GM12878 (cell line): ENCODE results near the gene VEGFB. TPM values are rescaled to one million over a fixed set of nuclear protein-coding genes. Genes with fewer than 3 reads are reported as not detected.

Experiments
- CBX3 ChIP-seq: fragments of 200-600 bp; sonication (generic); IDR thresholded peaks from 2 replicates; pipeline ENCODE4 v1.6.1; 2016; ENCODE audit warnings: low read depth, borderline replicate concordance
- HCFC1 ChIP-seq: fragments of 150-350 bp; IDR thresholded peaks from 2 replicates; pipeline ENCODE4 v1.6.1; 2014; ENCODE audit warnings: low read length
- JUND ChIP-seq: IDR thresholded peaks from 2 replicates; pipeline ENCODE4 v1.6.1; 2012; ENCODE audit warnings: low read depth, mild to moderate bottlenecking, low read length, improper control_type of control experiment, moderate library complexity
- POLR2AphosphoS2 ChIP-seq: IDR thresholded peaks from 2 replicates; pipeline ENCODE4 v1.6.1; 2011; ENCODE audit warnings: low read depth, mild to moderate bottlenecking, low read length, improper control_type of control experiment, moderate library complexity
- RAD21 ChIP-seq: IDR thresholded peaks from 2 replicates; pipeline ENCODE4 v1.6.1; 2011; ENCODE audit warnings: mild to moderate bottlenecking, low read depth, low read length, moderate library complexity; ENCODE audit not compliant: insufficient read depth
- RUNX3 ChIP-seq: IDR thresholded peaks from 2 replicates; pipeline ENCODE4 v1.6.1; 2012; ENCODE audit warnings: low read length, inconsistent platforms
- YBX1 ChIP-seq: fragments of 450-650 bp; IDR thresholded peaks from 2 replicates; pipeline ENCODE4 v1.6.1; 2016; ENCODE audit warnings: antibody characterized with exemption
- YY1 ChIP-seq: IDR thresholded peaks from 2 replicates; pipeline ENCODE4 v1.6.1; 2011; ENCODE audit warnings: low read depth, mild to moderate bottlenecking, low read length
- ZNF24 ChIP-seq: fragments of 450-650 bp; IDR thresholded peaks from 2 replicates; pipeline ENCODE4 v1.6.1; 2017; ENCODE audit warnings: antibody characterized with exemption, mild to moderate bottlenecking
- polyA plus RNA-seq, 11 experiments: library from polyadenylated mRNA; depleted of rRNA in 4 of 11; unstranded in 6 of 11; stranded (reverse) in 5 of 11; fragments of >200 nt; fragmentation: Nextera tagmentation in 4 of 11; fragmentation: Illumina TruSeq in 1 of 11; extraction: Ambion mirVana in 4 of 11; extraction: Trizol in 1 of 11; gene quantifications; 1 replicate in 1 of 11; 2 replicates in 10 of 11; pipeline versions ENCODE4 v1.2.1 to v1.2.3, GENCODE V29; 2011 to 2016; ENCODE audit warnings: inconsistent platforms in 2 of 11, missing spikeins in 2 of 11, low read depth in 1 of 11
- total RNA-seq, 4 experiments: library from RNA; depleted of rRNA in 3 of 4; stranded (reverse); fragments of >200 nt in 3 of 4; fragmentation: Illumina TruSeq in 1 of 4; extraction: Trizol in 1 of 4; gene quantifications; 2 replicates each; pipeline versions ENCODE4 v1.2.1 to v1.2.3, GENCODE V29; 2013 to 2021
- TF ChIP-seq, protein P1 (sequence below): fragments of 450-650 bp; conservative IDR thresholded peaks from 2 replicates; pipeline ENCODE4 v1.6.1; 2017; ENCODE audit warnings: mild to moderate bottlenecking, moderate library complexity
- TF ChIP-seq, protein P2 (sequence below): fragments of 450-650 bp; IDR thresholded peaks from 2 replicates; pipeline ENCODE4 v1.6.1; 2016; ENCODE audit warnings: mild to moderate bottlenecking, moderate library complexity, borderline replicate concordance
- TF ChIP-seq, protein P3 (sequence below): IDR thresholded peaks from 2 replicates; pipeline ENCODE4 v1.6.1; 2012; ENCODE audit warnings: low read depth, low read length, improper control_type of control experiment
- TF ChIP-seq, protein P4 (sequence below): fragments of 450-650 bp; IDR thresholded peaks from 2 replicates; pipeline ENCODE4 v1.6.1; 2018; ENCODE audit warnings: mild to moderate bottlenecking, low read depth, moderate library complexity; ENCODE audit not compliant: partially characterized antibody
- TF ChIP-seq, protein P5 (sequence below): IDR thresholded peaks from 2 replicates; pipeline ENCODE4 v1.6.1; 2012; ENCODE audit warnings: mild to moderate bottlenecking, low read depth, low read length

Gene VEGFB
- total and polyA plus RNA-seq, 10 of the 15 experiments (the other 5 are each of a cell fraction or from before 2014, with no cell fraction given): 7.0 to 75.8 (median 20.3) TPM

DNA sequence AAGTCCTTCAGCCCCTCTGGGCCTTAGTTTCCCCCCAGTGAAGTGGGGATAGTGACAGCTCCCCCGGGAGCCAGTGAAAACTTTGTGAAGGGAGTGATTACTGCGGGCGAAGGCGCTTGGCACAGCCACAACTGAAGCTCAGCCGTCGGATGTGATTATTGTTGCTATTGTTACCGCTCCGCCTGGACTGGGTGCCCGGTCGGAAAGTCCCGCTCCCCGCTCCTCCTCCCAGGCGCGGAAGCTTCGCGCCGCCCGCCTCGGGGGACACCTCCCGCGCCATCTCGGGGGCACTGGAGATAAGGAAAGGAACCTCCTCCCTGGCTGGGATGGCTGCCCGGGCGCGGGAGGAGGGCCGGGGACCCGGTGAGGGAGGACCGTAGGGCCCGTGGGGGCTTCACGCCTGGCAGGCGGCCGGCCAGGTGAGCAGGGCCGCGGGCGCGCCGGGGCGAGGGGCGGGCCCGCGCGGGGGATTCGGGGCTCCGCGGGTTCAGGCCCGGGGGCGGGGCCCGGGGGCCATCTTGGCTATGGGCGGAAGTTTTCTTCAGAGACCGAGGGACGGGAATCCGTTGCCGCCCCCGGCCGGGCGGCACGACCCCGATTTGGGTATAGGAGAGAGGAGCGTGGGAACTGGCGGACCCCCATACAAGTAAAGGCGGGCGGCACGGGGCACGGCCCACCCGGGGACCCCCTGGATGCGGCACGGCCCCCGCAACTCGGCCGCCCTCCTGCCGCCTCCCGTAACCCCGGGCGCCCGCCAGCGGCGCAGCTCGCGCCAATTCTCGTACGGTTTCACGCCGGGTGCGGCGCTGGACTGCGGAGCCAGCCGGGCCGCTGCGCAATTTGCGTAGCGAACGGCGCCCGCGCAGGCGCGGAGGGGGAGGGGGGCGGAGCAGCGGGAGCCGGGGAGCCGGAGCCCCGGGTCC is 50.8 kb downstream of the VEGFB start, which contains the start of gene GPR137 (continued):
- TF ChIP-seq POLR2AphosphoS2 (peak; percentile 8; the same call in 1 of the 2 replicates), YBX1 (no peak), YY1 (peak; percentile 98), ZNF24 (peak; percentile 90), CBX3 (no peak), RUNX3 (no peak), HCFC1 (peak; percentile 61; the same call in 1 of the 2 replicates), JUND (peak; percentile 27; the same call in 1 of the 2 replicates), RAD21 (no peak)
- TF ChIP-seq, protein P1, sequence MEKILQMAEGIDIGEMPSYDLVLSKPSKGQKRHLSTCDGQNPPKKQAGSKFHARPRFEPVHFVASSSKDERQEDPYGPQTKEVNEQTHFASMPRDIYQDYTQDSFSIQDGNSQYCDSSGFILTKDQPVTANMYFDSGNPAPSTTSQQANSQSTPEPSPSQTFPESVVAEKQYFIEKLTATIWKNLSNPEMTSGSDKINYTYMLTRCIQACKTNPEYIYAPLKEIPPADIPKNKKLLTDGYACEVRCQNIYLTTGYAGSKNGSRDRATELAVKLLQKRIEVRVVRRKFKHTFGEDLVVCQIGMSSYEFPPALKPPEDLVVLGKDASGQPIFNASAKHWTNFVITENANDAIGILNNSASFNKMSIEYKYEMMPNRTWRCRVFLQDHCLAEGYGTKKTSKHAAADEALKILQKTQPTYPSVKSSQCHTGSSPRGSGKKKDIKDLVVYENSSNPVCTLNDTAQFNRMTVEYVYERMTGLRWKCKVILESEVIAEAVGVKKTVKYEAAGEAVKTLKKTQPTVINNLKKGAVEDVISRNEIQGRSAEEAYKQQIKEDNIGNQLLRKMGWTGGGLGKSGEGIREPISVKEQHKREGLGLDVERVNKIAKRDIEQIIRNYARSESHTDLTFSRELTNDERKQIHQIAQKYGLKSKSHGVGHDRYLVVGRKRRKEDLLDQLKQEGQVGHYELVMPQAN: peak; percentile 93
- TF ChIP-seq, protein P2, sequence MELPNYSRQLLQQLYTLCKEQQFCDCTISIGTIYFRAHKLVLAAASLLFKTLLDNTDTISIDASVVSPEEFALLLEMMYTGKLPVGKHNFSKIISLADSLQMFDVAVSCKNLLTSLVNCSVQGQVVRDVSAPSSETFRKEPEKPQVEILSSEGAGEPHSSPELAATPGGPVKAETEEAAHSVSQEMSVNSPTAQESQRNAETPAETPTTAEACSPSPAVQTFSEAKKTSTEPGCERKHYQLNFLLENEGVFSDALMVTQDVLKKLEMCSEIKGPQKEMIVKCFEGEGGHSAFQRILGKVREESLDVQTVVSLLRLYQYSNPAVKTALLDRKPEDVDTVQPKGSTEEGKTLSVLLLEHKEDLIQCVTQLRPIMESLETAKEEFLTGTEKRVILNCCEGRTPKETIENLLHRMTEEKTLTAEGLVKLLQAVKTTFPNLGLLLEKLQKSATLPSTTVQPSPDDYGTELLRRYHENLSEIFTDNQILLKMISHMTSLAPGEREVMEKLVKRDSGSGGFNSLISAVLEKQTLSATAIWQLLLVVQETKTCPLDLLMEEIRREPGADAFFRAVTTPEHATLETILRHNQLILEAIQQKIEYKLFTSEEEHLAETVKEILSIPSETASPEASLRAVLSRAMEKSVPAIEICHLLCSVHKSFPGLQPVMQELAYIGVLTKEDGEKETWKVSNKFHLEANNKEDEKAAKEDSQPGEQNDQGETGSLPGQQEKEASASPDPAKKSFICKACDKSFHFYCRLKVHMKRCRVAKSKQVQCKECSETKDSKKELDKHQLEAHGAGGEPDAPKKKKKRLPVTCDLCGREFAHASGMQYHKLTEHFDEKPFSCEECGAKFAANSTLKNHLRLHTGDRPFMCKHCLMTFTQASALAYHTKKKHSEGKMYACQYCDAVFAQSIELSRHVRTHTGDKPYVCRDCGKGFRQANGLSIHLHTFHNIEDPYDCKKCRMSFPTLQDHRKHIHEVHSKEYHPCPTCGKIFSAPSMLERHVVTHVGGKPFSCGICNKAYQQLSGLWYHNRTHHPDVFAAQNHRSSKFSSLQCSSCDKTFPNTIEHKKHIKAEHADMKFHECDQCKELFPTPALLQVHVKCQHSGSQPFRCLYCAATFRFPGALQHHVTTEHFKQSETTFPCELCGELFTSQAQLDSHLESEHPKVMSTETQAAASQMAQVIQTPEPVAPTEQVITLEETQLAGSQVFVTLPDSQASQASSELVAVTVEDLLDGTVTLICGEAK: no peak
- TF ChIP-seq, protein P3, sequence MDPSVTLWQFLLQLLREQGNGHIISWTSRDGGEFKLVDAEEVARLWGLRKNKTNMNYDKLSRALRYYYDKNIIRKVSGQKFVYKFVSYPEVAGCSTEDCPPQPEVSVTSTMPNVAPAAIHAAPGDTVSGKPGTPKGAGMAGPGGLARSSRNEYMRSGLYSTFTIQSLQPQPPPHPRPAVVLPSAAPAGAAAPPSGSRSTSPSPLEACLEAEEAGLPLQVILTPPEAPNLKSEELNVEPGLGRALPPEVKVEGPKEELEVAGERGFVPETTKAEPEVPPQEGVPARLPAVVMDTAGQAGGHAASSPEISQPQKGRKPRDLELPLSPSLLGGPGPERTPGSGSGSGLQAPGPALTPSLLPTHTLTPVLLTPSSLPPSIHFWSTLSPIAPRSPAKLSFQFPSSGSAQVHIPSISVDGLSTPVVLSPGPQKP: no peak
- TF ChIP-seq, protein P4, sequence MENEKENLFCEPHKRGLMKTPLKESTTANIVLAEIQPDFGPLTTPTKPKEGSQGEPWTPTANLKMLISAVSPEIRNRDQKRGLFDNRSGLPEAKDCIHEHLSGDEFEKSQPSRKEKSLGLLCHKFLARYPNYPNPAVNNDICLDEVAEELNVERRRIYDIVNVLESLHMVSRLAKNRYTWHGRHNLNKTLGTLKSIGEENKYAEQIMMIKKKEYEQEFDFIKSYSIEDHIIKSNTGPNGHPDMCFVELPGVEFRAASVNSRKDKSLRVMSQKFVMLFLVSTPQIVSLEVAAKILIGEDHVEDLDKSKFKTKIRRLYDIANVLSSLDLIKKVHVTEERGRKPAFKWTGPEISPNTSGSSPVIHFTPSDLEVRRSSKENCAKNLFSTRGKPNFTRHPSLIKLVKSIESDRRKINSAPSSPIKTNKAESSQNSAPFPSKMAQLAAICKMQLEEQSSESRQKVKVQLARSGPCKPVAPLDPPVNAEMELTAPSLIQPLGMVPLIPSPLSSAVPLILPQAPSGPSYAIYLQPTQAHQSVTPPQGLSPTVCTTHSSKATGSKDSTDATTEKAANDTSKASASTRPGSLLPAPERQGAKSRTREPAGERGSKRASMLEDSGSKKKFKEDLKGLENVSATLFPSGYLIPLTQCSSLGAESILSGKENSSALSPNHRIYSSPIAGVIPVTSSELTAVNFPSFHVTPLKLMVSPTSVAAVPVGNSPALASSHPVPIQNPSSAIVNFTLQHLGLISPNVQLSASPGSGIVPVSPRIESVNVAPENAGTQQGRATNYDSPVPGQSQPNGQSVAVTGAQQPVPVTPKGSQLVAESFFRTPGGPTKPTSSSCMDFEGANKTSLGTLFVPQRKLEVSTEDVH: no peak
- TF ChIP-seq, protein P5, sequence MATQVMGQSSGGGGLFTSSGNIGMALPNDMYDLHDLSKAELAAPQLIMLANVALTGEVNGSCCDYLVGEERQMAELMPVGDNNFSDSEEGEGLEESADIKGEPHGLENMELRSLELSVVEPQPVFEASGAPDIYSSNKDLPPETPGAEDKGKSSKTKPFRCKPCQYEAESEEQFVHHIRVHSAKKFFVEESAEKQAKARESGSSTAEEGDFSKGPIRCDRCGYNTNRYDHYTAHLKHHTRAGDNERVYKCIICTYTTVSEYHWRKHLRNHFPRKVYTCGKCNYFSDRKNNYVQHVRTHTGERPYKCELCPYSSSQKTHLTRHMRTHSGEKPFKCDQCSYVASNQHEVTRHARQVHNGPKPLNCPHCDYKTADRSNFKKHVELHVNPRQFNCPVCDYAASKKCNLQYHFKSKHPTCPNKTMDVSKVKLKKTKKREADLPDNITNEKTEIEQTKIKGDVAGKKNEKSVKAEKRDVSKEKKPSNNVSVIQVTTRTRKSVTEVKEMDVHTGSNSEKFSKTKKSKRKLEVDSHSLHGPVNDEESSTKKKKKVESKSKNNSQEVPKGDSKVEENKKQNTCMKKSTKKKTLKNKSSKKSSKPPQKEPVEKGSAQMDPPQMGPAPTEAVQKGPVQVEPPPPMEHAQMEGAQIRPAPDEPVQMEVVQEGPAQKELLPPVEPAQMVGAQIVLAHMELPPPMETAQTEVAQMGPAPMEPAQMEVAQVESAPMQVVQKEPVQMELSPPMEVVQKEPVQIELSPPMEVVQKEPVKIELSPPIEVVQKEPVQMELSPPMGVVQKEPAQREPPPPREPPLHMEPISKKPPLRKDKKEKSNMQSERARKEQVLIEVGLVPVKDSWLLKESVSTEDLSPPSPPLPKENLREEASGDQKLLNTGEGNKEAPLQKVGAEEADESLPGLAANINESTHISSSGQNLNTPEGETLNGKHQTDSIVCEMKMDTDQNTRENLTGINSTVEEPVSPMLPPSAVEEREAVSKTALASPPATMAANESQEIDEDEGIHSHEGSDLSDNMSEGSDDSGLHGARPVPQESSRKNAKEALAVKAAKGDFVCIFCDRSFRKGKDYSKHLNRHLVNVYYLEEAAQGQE: no peak
